Jurkat, Clone E6-1 (cell line): ENCODE measurements around the gene NUDT3. TPM values are rescaled to one million over a fixed set of nuclear protein-coding genes. Genes with fewer than 3 reads are reported as not detected.
"Not testable (repeated sequence)": the region's sequence is repeated elsewhere in the genome, so short reads cannot be mapped to it uniquely, and the experiment has no call there.

ENCODE experiments used
- DNase-seq: peaks from one replicate; pipeline ENCODE4 v3.0.0-alpha.2; 2011; ENCODE audit warnings: low read depth, low spot score
- H3K4me3 ChIP-seq: 2 replicates; pipeline ENCODE4 v1.5.1; 2011; ENCODE audit warnings: mild to moderate bottlenecking, low read length, control low read depth, moderate library complexity
- polyA plus RNA-seq: library from polyadenylated mRNA; unstranded; fragments of >200 nt; gene quantifications from one replicate; pipeline ENCODE4 v1.2.1, GENCODE V29; 2012; ENCODE audit warnings: missing spikeins; ENCODE audit not compliant: insufficient read length, insufficient read depth

NUDT3 gene
- polyA plus RNA-seq, result 6.6 TPM

DNA sequence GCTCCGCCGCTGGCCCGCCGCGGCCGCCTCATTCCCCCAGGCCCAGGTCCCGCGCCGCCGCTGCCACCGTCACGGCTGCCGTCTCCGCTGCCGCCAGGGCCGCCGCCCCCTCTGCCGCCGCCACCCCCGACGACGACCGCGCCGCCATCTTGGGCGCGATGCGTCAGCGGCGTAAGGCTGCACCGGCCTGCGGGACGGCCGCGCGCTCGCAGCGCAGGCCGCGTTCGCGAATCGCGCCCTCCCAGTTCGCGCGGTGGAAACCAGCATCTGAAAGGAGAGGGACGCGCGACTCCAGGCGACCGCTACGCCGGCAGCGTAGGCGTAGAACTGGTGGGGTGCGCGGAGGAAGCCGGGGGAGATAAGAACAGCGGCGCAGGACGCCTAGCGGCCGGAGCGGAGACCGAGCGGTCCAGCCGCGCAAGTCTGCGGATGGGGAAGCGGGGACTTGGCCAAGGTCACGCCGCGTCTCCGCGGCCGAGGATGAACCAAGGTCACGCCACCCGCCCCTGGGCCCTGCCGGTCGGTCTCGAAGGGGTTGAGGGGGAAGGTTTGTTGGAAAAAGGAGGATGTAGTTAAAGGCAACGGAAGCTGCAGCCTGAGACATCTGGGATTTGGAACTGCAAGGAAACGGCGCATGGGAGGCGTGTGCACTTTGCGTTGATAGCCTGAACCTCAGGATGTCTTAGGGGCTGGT, at the start of gene NUDT3:
TSS of gene NUDT3 (minus strand) at position 173 of the 694 bp plus-strand sequence. CDS start 307 bp downstream, outside the sequence.
- peak within 1 kb of the TSS; percentile 78 for H3K4me3 ChIP-seq
- DNase-seq, result peak; percentile 90

DNA sequence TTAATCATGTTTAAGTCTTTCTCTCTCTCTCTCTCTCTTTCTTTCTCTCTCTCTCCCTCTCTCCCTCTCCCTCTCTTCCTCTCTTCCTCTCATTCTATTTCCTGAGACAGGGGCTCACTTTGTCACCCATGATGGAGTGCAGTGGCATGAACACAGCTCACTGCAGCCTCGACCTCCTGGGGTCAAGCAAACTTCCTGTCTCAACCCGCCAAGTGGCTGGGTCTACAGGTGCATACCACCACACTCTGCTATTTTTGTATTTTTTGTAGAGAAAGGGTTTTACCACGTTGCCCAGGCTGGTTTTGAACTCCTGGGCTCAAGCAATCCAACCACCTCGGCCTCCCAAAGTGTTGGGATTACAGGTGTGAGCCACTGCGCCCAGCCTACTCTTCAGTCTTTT, 49.1 kb upstream of the NUDT3 start:
- no peak overlapping the region for H3K4me3 ChIP-seq
- no peak for DNase-seq

DNA sequence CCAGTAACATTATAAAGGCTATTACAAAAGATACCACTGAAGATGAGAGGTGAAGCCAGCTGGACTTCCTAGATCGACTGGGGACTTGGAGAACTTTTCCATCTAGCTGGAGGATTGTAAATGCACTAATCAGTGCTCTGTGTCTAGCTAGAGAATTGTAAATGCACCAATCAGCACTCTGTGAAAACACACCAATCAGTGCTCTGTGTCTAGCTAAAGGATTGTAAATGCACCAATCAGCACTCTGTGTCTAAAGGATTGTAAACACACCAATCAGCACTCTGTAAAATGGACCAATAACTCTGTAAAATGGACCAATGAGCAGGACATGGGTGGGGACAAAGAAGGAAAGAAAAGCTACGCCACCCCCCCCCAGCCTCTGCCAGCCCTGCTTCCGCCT, 47.0 kb upstream of the NUDT3 start:
- no peak overlapping the region for H3K4me3 ChIP-seq
- DNase-seq, result no peak

DNA sequence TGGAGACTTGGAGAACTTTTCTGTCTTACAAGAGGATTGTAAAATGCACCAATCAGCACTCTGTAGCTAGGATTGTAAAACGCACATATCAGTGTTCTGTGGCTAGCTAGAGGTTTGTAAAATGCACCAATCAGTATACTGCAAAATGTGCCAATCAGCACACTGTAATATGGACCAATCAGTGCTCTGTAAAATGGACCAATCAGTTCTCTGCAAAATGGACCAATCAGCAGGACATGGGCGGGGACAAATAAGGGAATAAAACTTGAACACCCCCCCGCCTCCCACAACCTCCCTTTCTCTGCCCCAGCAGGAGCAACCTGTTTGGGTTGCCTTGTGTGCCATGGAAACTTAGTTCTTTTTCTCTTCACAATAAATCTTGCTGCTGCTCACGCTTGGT, 46.2 kb upstream of the NUDT3 start:
- no peak overlapping the region for H3K4me3 ChIP-seq
- no peak for DNase-seq

DNA sequence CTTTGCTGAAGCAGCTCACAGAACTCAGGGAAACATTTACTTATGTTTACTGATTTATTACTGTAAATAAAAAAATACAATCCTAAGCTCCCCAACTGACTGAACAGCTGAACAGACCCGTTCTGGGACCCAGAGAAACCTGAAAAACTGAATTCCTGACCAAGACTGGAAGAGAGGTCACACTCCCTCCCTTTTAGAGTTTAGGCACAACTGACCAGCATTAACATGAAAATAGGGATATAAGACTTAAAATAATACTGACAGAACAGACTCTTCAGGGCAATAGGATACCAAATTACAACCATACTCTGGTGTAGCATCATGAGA, 45.1 kb upstream of the NUDT3 start:
- no peak for DNase-seq
- no peak overlapping the region for H3K4me3 ChIP-seq

DNA sequence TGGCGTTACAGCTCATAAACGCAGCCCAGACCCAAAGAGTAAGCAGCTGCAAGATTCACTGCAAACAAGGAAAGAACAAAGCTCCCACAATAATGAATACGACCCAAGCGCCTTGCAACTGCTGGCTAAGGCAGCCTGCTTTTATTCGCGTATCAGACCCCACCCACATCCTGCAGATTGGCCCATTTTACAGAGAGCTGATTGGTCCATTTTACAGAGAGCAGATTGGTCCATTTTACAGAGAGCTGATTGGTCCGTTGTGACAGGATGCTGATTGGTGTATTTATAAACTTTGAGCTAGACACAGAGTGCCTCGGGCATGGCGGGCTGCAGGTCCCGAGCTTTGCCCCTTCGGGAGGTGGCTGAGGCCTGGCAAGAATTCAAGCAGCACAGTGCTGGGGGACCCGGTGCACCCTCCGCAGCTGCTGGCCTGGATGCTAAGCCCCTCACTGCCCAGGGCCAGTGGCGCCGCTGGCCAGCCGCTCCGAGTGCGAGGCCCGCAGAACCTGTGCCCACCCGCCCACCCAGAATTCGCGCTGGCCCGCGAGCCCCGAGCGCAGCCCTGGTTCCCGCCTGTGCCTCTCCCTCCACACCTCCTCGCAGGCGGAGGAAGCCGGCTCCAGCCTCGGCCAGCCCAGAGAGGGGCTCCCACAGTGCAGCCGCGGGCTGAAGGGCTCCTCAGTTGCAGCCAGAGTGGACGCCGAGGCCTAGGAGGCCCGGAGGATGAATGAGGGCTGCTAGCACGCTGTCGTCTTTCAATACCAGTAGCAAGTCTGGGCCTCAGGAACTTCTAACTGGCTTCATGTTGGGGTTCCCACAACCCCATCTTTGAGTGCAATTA, 44.6 kb upstream of the NUDT3 start:
- no peak for DNase-seq
- no peak overlapping the region for H3K4me3 ChIP-seq

DNA sequence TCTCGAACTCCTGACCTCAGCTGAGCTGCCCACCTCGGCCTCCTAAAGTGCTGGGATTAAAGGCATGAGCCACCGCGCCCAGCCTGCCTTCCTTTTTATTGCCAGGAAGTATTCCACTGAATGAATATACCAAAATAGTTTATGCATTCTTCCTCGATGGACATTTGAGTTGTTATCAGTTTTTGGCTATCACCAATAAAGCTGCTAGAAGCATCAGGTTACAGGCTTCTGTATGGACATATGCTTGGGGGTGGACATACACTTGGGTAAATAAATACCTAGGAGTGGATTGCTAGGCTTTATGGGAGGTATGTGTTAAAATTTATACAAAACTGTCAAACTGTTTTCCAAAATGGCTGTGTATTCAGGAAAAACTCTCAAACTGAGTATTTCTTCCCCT, 43.4 kb upstream of the NUDT3 start:
- H3K4me3 ChIP-seq, result no peak overlapping the region
- DNase-seq, result no peak

DNA sequence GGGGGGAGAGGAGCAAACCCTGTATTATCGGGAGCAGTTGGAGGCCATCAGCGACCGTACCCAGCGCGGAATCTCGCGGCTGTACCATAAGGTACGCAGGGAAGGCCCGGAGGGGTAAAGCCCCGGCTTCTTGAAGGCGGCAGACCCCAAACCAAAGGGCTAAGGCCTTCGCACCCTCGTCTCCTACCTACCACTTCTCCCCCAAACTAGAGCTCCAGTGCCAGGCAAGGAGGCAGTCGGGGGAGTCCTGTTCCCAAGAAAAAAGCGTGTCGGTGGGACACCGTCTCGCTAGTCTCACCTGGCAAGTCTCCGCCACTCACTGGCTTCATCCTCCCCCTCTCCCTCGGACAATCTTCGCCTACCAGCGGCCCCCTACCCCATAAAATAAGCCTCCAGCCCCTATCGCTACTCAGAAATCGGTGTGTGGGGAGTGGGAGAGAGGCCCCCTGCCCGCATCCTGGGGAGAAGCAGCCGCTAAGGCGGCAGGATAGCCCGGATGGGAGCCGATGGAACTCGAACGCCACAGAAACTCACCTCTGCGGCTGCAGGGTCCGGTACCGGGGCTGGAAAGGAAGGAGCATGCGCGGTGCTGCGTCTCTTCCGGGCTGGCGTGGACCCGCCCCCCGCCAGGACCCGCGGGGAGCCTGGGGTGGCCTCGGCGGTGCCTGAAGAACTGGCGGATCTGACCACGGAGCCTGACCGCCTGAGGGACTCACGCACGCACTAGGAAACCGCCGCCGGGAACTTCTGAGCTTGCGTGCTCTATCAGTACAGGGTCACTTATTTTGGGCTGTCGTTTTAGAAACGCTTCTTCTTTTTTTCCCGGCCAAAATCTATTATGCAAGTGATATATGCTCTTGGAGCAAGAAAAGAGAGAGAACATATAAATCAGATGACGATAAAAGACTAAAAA, 33.3 kb upstream of the NUDT3 start, which contains the start of gene RPS10:
TSS of gene RPS10 (minus strand) at position 572 of the 913 bp plus-strand sequence. CDS start 848 bp downstream, outside the sequence.
- peak; percentile 78 for DNase-seq

DNA sequence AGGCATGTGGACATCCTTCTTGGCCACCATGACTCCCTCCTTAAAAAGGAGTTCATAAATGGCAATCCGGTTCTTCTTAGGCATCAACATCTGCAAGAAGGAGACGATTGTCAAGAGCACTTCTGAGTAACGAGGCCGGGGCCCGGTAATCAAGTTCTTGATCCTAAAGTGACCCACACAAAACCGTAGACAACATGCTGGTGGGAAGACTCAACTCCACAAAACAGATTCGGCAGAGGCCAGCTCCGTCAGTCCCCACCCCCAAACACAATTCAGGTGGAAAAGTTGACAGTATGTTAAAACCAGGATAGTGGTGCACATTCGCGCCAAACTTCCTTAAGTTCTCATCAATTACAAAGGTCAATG, 32.6 kb upstream of the NUDT3 start:
- DNase-seq, result no peak
- H3K4me3 ChIP-seq, result peak overlapping the region; percentile 99

More for the DNA sequence above, 33.3 kb upstream of the NUDT3 start, which contains the start of gene RPS10:
- H3K4me3 ChIP-seq, result peak within 1 kb of the TSS; percentile 99

DNA sequence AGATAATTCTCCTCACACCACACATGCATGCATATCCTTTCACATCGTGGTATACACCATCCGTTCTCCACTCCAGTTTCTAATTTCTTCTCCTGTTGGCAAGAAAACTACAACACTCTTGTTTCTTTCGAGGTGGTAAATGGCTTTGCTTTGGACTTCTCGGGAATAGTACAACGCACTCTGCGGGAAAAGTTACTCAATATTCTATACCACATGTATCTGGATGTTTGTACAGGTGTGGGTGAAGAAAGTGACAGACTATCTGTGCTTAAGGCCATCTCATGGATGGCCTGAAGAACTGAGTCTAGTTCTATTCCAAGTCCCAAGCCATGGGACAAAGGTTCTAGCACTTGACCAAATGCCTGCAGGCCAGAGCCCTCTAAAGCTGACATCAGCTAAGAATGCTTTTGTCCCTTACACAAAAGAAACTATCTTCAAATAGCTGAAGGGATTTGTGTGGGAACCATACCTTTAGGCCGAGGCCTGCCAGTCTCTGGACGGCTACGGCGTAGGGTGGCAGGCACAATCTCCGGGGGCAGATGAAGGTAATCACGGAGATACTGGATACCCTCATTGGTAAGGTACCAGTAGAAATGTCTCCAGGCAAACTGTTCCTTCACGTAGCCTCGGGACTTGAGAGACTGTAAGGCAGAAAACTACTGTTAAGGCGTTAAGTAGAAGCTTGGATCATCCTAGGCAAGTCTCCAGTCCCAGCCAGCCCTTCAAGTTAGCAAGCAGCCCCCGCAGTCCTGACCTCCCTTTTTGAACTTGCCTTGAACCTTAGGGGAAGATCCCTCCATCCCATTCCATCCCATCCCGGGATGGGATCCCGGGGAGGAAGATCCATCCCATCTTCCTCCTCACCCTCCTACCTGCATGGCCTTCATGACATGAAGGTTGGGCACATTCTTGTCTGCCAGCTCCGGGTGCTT, 32.0 kb upstream of the NUDT3 start:
- H3K4me3 ChIP-seq, result peak overlapping the region; percentile 99
- no peak for DNase-seq

DNA sequence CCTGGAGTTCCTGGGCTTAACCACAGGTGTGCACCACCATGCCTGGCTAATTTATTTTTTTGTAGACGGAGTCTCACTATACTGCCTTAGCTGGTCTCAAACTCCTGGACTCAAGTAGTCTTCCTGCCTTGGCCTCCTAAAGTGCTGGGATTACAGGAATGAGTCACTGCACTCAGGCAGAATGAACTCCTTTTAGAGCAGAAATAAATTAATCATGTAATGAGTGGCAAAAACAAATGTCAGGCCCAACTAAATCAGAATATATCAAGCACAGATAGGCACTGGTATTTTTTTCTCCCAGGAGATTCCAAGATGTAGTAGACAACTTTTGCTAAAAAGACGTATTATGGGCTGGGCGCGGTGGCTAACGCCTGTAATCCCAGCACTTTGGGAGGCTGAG, 30.8 kb upstream of the NUDT3 start:
- no peak overlapping the region for H3K4me3 ChIP-seq
- no peak for DNase-seq

DNA sequence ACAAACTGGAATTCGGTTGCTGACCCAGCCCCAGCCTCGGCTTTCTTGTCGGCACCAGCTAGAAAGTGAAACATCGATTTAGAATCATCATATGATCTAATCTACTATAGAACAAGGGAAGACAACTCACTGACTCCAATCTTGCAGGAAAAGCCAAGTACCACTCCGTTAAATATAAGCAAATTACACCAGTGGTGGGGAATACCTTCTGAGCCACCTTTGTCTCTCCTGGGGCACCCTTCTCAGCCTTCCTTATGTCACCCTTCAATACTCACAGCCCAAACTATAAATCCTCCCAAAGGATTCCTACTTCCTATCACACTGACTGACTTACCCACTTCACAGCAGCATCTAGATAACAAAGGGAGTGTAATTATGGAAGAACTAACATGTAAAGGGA, 25.9 kb upstream of the NUDT3 start:
- no peak overlapping the region for H3K4me3 ChIP-seq
- DNase-seq, result no peak

DNA sequence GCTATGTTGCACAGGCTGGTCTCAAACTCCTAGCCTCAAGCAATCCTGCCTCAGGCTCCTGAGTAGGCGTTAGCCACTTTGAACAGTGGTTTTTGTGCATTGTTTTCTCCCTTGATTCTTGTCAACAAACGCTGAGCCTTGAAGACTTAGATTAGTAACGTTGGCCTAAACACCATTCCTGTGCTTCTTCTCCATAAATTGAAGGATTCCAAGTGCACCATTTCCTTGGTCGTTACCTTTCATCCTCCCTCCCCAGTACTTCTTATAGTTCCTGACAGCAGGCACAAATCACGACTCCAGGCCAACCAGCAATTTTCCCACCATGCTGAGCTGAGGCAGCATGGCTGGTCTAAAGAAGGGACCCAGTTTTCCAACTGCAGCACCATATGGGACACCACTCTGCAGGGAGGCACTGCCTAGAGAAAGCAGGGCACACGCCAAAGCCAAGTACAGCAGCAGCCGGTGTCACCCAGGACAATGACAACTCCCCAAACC, 24.5 kb upstream of the NUDT3 start:
- no peak overlapping the region for H3K4me3 ChIP-seq
- DNase-seq, result no peak

DNA sequence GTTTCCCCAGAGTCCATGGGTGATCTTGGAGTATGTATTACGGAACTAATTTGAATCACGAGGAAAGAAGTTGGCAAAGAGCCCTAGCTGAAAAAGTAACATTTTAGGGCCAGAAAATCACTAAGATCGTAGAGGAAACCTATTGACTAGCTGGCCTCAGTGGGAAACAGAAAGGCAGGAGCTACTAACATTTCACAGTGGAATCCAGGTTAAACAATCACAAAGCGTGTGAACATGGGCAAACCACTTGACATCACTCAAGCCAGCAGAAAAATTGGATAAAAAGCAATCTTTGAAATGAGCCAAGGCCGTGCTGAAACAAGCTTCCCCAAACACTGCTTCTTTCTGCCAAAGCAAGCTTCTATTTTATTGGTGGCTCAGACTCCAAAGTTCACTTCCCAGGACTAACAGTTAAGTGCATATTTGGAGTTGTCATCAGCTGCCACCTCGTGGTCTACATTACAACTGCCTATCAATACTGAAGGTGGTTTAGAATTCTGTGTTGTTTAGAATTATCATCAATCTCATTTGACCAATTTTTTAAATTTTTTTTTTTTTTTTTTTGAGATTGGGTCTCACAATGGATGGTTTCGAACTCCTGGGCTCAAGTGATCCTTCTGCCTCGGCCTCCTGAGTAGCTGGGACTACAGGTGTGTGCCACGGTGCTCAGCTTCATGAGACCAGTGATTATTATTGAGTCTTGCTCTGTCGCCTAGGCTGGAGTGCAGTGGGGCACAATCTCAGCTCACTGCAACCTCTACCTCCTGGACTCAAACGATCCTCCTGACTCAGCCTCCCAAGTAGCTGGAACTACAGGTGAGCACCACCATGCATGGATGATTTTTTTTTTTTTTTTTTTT, 22.8 kb upstream of the NUDT3 start:
- no peak overlapping the region for H3K4me3 ChIP-seq
- peak; percentile 35 for DNase-seq

DNA sequence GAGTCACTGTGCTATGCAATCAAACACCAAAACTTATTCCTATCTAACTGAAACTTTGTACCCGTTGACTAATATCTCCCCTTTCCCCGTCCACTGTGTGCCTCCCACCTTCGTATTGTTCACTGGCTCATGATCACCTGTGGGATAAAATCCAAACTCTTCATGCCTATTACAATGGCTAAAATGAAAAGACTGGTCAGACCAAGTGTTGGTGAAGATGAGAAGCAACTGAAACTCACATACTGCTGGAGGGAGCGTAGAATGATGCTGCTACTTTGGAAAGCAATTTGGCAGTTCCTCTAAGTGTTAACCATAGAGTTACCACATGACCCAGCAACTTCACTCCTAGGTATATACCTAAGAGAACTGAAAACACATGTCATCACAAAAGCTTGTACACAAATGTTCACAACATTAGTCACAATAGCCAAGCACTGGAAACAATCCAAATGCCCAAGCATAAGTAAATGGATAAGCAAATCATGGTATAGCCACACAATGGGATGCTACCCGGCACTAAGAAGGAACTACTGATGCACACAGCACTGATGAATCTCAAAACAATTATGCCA, 20.3 kb upstream of the NUDT3 start:
- H3K4me3 ChIP-seq, result no peak overlapping the region
- DNase-seq, result no peak

DNA sequence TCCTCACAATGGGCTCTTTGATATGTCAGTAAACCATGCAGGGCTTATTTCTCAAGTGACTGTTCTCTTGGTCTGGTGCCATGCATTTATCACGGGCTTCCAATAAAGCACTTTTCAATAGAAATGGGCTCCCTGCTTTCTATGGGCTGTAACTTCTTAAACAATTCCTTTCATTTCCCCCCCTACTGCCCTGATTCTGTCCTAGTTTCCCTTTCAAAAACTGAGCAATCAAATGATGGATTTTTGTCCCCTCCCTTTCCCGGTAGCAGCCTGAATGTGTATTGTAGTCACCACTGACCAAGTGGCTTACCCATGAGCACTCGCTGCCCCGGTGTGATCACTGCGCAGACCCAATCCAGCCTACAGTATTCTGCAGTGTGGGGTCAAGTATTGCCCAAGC, 19.5 kb upstream of the NUDT3 start:
- DNase-seq, result no peak

DNA sequence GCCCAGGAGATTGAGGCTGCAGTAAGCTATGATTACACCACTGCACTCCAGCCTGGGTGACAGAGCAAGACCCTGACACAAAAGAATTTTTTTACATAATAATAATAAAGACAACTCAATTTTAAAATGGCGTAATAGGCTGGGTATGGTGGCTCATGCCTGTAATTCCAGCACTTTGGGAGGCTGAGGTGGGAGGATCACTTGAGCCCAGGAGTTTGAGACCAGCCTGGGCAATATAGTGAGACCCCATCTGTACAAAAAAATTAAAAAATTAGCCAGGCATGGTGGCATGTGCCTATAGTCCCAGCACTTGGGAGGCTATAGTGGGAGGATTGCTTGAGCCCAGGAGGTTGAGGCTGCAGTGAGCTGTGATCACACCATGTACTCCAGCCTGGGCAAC, 15.4 kb upstream of the NUDT3 start:
- not testable (repeated sequence) for DNase-seq, H3K4me3 ChIP-seq

More for the DNA sequence above, 19.5 kb upstream of the NUDT3 start:
- no peak overlapping the region for H3K4me3 ChIP-seq
